HG03064 (cell line): ENCODE measurements around the gene NAV1.

Source experiments
- ATAC-seq: cut with Tn5 transposase; IDR thresholded peaks from one replicate; pipeline ENCODE4 v1.9.1; 2021; ENCODE audit warnings: low read depth; ENCODE audit not compliant: unreplicated experiment

NAV1 gene

GRCh38 chr1:201525193-201525778, 13.6 kb upstream of the NAV1 start:
- ATAC-seq: no peak

GRCh38 chr1:201527879-201528278, 11.0 kb upstream of the NAV1 start:
- no peak for ATAC-seq

GRCh38 chr1:201528631-201529252, 10.2 kb upstream of the NAV1 start:
- ATAC-seq: no peak

- no peak for ATAC-seq
These were observed 8.0 kb upstream of the NAV1 start for GRCh38 chr1:201530741-201531531.

- ATAC-seq: no peak
These were observed 7.1 kb upstream of the NAV1 start for GRCh38 chr1:201531551-201532425.

GRCh38 chr1:201533836-201534235, 5.1 kb upstream of the NAV1 start:
- ATAC-seq: no peak

GRCh38 chr1:201535046-201535918, 3.6 kb upstream of the NAV1 start:
- ATAC-seq: no peak

- ATAC-seq: no peak
These were observed 3.0 kb upstream of the NAV1 start for GRCh38 chr1:201535919-201536245.

- ATAC-seq: no peak
These were observed 2.4 kb upstream of the NAV1 start for GRCh38 chr1:201536558-201536957.

GRCh38 chr1:201537028-201537427, 1.9 kb upstream of the NAV1 start:
- no peak for ATAC-seq

- no peak for ATAC-seq
These were observed 1.5 kb upstream of the NAV1 start for GRCh38 chr1:201537467-201537866.

GRCh38 chr1:201537891-201538611, 876 bp upstream of the NAV1 start:
- ATAC-seq: no peak

GRCh38 chr1:201539561-201540431, 869 bp downstream of the NAV1 start:
- no peak for ATAC-seq

GRCh38 chr1:201540846-201541735, 2.2 kb downstream of the NAV1 start:
- ATAC-seq: no peak

GRCh38 chr1:201542309-201543035, 3.5 kb downstream of the NAV1 start:
- ATAC-seq: no peak

- ATAC-seq: no peak
These were observed 5.1 kb downstream of the NAV1 start for GRCh38 chr1:201543871-201544642.
